Skeletal muscle tissue (tissue), 4 donors: Measurements from ENCODE around the gene TLE4. TPM values are rescaled to one million over a fixed set of nuclear protein-coding genes. Genes with fewer than 3 reads are reported as not detected.

Experiments
- H3K27ac ChIP-seq: one replicate; pipeline ENCODE4 v1.7.0; 2013; ENCODE audit warnings: mild to moderate bottlenecking, low read depth, low read length, inconsistent platforms
- H3K27me3 ChIP-seq, 3 donors: one replicate each; pipeline ENCODE4 v1.7.0; 2013; ENCODE audit warnings: low read length in 3 of 3; ENCODE audit not compliant: control insufficient read depth in 3 of 3, insufficient read depth in 3 of 3
- H3K36me3 ChIP-seq, 3 donors: one replicate each; pipeline ENCODE4 v1.7.0; 2013; ENCODE audit warnings: low read length in 3 of 3; ENCODE audit not compliant: control insufficient read depth in 3 of 3, insufficient read depth in 3 of 3
- H3K4me1 ChIP-seq, 3 donors: one replicate each; pipeline ENCODE4 v1.7.0; 2013; ENCODE audit warnings: low read length in 3 of 3, mild to moderate bottlenecking in 3 of 3; ENCODE audit not compliant: control insufficient read depth in 3 of 3, insufficient read depth in 3 of 3
- H3K4me3 ChIP-seq, 3 donors: one replicate each; pipeline ENCODE4 v1.7.0; 2013; ENCODE audit warnings: low read length in 3 of 3
- H3K9ac ChIP-seq, 3 donors: one replicate each; pipeline ENCODE4 v1.7.0; 2013; ENCODE audit warnings: low read length in 3 of 3, mild to moderate bottlenecking in 3 of 3, moderate library complexity in 2 of 3, low read depth in 1 of 3
- H3K9me3 ChIP-seq, 3 donors: one replicate each; pipeline ENCODE4 v1.7.0; 2013; ENCODE audit warnings: low read length in 3 of 3; ENCODE audit not compliant: control insufficient read depth in 3 of 3
- total RNA-seq: library from RNA; depleted of rRNA; stranded (reverse); fragments of >200 nt; gene quantifications from one replicate; pipeline ENCODE4 v1.2.3, GENCODE V29; 2014
- donor health status: Osteomylitis.

Gene TLE4
- total RNA-seq, 1 donor from 2014 or later: 14.6 TPM

DNA sequence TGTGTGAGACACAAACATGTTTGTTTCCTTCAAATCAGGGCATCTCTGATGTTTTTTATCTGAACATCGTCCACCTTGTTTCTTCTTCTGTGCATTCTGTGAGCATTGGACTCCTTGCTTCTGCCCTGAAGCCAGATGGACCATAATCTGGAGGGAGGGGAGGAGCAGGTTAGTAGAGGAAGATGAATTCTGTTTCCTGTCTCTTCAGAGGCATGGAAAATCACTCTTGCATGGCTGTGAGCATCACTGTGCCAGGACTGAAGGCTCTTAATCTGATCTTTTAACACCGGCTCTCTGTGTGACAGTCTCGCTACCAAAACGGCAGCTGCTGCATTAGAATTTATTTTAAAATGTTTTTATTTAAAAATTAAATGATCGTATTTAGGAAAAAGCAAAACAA, 43.3 kb downstream of the TLE4 start:
- no peak overlapping the region for H3K27ac ChIP-seq
- no peaks in the 10 kb centered on the region for H3K27me3 ChIP-seq
- H3K4me1 ChIP-seq: peaks cover 19 to 63% (median 53%) of the 10 kb centered on the region in 3 donors

DNA sequence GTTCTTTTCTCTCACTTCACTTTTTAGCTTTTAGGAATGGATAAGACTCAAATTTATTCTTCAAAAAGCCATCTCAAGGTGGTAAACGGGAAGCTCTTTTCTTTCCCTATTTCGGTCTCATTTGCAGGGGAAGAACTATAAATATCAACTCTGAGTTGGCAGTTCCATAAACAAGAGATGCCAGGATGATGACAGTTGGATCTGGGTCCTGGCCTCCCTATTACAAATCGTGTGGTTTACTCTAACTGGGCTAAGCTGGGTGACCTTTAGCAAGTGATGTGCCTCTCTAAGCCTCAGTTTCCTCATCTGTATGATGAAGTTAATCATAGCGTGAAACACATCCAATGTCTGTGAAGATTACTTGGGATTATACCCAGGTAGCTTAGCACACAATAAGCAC, 44.2 kb downstream of the TLE4 start:
- Histone ChIP-seq H3K4me3 (no peak overlapping the region), H3K27me3 (no peaks in the 10 kb centered on the region), H3K9me3 (no peaks in the 10 kb centered on the region), H3K4me1 (peaks cover 16 to 55% (median 44%) of the 10 kb centered on the region in 3 donors), H3K27ac (no peak overlapping the region), H3K9ac (no peak overlapping the region), H3K36me3 (no peaks in the 10 kb centered on the region)

More for the DNA sequence above, 43.3 kb downstream of the TLE4 start:
- Histone ChIP-seq H3K36me3 (no peaks in the 10 kb centered on the region), H3K9ac (no peak overlapping the region), H3K9me3 (no peaks in the 10 kb centered on the region), H3K4me3 (no peak overlapping the region)

DNA sequence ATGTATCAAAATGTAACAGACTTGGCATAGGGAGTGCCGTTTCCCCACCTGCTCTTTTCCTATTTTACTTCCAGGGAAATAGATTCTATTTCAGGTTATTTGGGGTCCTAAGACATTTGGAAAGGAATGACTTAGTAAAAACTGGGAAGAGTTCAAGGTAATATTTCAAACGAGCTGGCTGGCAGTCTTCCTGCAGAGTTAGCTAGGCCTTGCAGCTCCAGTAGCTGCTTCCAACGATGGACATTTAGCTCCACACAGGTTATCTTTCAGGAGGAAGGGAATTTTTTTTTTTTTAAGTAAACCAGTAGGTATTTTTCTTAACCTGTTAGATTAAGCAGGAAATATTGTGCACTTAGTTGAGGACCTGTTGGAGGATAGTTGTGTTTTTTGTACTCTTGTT, 45.2 kb downstream of the TLE4 start:
- no peaks in the 10 kb centered on the region for H3K36me3 ChIP-seq
- no peak overlapping the region for H3K4me3 ChIP-seq
- H3K9ac ChIP-seq: no peak overlapping the region
- peaks cover 15 to 50% (median 40%) of the 10 kb centered on the region in 3 donors for H3K4me1 ChIP-seq
- H3K27ac ChIP-seq: no peak overlapping the region
- H3K27me3 ChIP-seq: no peaks in the 10 kb centered on the region
- no peaks in the 10 kb centered on the region for H3K9me3 ChIP-seq

DNA sequence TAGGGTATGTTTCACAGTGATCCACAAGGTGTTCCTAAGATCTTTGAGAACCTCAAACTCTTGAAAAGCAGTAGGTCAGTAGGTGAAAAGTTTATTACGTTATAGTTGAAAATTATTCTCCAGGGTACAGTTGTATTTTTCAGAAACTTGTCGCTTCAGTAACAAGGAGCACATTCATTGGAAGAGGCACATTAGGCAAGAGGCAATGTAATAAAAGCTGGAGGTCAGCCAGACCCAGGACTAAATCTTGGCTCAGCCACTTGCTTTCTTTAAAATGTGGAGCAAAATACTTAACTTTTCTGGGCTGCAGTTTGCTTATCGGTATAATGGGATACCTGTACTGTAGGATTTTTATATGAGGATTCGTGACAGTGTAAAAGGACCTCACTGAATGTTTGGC, 45.6 kb downstream of the TLE4 start:
- Histone ChIP-seq H3K9ac (no peak overlapping the region), H3K4me1 (peaks cover 15 to 50% (median 36%) of the 10 kb centered on the region in 3 donors), H3K9me3 (no peaks in the 10 kb centered on the region), H3K27me3 (no peaks in the 10 kb centered on the region), H3K36me3 (no peaks in the 10 kb centered on the region), H3K27ac (no peak overlapping the region), H3K4me3 (no peak overlapping the region)

DNA sequence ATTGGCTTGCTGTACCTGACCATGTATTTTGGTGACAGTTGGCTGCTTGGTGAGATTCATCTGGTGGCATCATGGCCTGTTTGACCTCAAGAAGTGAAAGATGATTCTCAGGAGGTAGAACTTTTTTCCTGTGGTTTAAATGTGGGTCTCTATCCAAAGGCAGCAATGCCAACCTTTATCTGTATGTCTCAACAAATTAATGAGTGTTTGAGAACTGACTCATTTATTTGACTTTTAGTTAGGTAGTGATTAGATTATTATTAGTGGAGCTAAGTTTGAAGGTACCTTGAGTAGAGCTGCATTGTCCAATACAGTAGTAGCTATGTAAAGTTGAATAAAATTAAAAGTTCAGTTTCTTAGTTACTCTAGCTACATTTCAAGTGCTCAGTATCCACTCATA, 48.2 kb downstream of the TLE4 start:
- Histone ChIP-seq H3K4me3 (no peak overlapping the region), H3K4me1 (peaks cover 10 to 32% (median 25%) of the 10 kb centered on the region in 3 donors), H3K27ac (no peak overlapping the region)

DNA sequence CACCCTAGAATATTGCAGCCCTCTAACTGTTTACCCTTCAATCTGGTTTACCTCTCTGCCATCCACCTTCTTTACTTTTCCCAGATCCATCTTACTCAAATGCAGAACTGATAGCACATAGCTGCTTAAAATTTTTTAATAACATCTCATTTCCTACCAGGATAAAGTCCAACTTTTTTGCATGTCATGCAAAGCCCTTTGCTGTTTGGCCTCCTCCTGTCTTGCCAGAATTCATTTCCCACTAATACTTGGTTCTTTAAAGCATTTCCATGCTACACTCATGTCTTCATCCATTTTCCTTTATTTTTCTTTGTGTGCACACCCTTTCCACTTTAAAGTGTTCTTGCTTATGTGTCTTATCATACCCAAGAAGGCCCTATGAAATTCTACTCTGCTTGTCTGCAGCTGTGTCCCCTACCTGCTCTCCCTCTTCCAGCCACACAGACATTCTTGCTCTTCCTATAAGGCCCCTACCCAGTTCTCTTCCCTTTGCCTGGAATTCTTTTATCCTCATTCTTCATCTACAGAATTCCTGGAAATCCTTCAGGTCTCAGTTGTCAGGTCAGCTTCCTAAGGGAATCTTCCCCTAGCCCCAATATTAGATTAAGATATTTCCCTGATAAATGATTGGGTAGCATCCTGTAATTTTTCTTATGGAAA, 50.3 kb downstream of the TLE4 start:
- H3K9ac ChIP-seq: no peak overlapping the region
- H3K27ac ChIP-seq: no peak overlapping the region
- H3K36me3 ChIP-seq: no peaks in the 10 kb centered on the region
- H3K4me3 ChIP-seq: no peak overlapping the region
- peaks cover 0 to 14% (median 12%) of the 10 kb centered on the region in 3 donors for H3K4me1 ChIP-seq
- H3K9me3 ChIP-seq: no peaks in the 10 kb centered on the region
- H3K27me3 ChIP-seq: no peaks in the 10 kb centered on the region

More for the DNA sequence above, 48.2 kb downstream of the TLE4 start:
- Histone ChIP-seq H3K9me3 (no peaks in the 10 kb centered on the region), H3K27me3 (no peaks in the 10 kb centered on the region), H3K36me3 (no peaks in the 10 kb centered on the region), H3K9ac (no peak overlapping the region)

DNA sequence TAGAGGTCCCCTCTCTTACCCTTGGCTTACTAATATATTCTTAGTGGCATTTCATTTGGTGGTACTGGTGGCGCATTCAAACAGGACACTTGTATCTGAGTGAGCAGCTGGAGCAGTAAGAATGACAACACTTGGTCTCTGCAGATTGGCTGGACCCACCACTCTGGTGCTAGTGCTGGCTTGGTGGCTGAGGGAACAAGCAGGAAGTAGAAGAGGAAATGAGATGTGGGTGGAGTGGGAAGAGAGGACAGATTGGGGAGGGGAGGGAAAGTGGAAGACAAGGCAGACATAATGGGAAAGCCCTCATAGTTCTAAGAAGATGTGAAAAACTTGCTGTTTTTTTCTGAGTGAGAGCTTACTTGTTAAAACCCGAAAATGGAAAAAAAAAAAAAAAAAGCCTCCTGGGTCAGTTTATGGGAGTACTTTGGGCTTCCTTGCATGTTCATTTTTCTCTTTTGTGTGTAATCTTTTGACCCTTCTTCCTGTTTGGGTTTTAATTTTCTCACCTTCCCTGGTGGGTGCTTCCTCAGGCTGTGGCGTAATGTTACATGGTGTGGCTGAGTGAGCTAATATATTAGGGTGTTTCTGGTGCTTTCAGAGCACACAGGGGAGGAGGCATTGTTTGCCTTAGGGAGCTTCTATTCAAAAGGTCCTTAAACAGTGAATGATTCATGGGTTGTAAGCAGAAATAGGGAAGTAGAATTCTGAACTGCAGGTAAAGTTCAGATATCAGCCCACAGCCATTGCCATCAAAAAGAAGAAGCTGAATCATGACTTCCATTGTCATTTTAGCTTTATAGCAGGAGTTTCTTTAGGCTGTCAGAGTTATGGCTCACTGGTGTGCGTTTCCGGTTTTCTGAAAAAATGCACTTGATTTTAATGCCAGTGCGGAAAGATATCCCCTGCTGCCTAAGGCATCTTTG, 52.3 kb downstream of the TLE4 start:
- Histone ChIP-seq H3K27ac (no peak overlapping the region), H3K9ac (no peak overlapping the region), H3K4me1 (peaks cover 0 to 4% (median 3%) of the 10 kb centered on the region in 3 donors), H3K4me3 (peak overlapping the region in 1 of 3 donors; percentile 18), H3K9me3 (no peaks in the 10 kb centered on the region), H3K36me3 (peaks cover 0 to 2% (median 0%) of the 10 kb centered on the region in 3 donors), H3K27me3 (no peaks in the 10 kb centered on the region)

DNA sequence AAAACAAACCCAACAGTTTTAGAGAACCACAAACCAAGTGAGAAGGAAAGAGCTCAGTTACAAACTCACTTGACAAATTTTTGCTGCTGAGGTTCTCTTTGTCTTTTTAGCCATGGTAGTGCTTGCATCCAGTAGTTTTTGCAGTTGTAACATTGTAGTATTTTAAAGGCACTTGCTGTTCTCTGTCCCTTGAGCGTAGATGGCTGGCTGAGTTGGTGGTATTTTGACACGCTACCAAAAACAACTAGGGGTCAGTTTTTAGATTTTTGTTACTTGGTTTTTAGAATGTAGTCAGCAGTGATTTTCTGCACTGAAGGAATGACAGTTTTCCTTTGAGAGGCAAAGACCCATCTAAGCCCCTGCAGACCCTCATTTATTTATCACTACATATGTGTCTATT, 58.0 kb downstream of the TLE4 start:
- Histone ChIP-seq H3K27me3 (no peaks in the 10 kb centered on the region), H3K9ac (no peak overlapping the region)

DNA sequence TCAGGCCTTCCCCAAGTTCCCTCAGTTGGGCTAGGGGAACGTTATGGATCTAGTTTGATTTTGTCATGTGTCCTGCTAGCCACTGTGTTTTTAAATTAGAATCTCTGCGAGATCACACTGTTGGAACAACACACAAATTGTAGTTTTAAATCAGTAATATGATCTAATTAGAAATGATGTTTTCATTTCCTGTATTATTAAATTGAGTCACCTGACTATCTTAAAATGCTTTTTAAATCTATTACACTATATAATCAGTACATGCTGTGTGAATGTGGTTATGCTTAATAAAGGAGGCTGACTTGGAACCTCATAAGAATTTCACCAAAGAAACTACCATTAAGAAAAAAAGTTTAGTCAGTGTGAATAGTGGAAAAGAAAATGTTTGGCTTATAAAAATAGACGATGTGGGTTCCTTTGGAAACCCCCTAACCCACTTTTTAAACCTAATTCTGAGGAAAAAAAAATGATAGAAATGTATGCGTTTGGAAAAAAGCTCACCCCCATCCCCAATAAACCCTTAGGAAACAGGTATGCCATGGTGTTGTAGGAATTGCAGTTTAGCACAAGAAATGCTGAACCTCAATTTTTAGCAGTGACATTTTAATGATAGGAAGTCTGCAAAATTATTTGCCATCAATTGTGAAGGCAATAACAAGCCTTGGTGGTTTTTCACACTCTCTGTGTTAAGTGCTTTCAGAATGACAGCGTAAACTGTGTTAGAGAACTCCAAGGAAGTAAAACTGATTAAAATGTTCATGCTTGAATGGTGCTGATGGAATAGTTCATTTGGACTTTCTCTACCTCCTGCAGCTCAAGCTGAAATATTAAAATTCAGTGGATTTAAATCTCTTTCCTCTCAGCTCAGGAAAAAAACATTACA, 59.0 kb downstream of the TLE4 start:
- Histone ChIP-seq H3K4me1 (no peaks in the 10 kb centered on the region), H3K4me3 (no peak overlapping the region), H3K9me3 (no peaks in the 10 kb centered on the region), H3K36me3 (peaks cover 0 to 2% (median 0%) of the 10 kb centered on the region in 3 donors), H3K9ac (no peak overlapping the region), H3K27ac (no peak overlapping the region), H3K27me3 (no peaks in the 10 kb centered on the region)

More for the DNA sequence above, 58.0 kb downstream of the TLE4 start:
- H3K9me3 ChIP-seq: no peaks in the 10 kb centered on the region
- H3K27ac ChIP-seq: no peak overlapping the region
- H3K4me3 ChIP-seq: no peak overlapping the region
- H3K36me3 ChIP-seq: peaks cover 0 to 2% (median 0%) of the 10 kb centered on the region in 3 donors
- no peaks in the 10 kb centered on the region for H3K4me1 ChIP-seq
